ENCODE data around the gene NKTR. TPM values are rescaled to one million over a fixed set of nuclear protein-coding genes. Genes with fewer than 3 reads are reported as not detected.
A peak's percentile ranks its signal among the peaks of the same experiment; 100 is the strongest.

The NKTR gene
- polyA plus RNA-seq, 1 of the 3 experiments (the other 2 are of a cell fraction) = 19.2 TPM

DNA sequence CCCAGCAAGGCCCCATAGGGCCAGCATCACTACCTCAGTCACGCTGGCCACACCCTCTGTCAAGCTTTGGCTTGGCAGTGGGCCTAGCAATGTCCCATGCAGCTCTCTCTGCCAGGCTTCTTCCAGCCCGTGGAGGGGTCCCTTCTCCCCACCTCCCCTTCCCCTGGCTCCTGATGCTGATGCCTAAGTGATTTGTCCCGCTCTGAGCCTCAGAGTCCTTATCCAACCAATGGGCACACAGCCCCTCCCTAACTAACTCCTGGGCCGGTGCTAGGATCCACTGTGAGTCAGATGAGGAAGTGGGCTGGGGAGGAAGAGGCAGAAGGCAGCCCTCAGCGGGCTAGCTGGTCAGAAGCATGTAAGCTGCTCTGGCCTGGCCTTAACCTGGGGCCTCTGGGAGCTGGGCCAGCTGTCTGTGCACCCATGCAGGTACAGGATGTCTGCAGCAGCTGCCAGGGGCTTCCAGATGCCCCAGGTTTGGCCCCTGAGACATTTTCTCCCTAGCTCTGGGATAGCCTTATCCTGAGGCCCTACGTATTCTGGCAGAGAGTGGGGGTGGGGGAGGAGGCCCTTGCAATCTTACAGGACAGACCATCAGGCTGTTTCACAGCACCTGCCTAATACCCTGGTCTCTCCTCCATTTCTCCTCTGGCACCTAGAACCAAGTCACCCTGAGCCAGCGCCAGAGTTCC is 52.3 kb downstream of the NKTR start:
- TF ChIP-seq, protein P1, sequence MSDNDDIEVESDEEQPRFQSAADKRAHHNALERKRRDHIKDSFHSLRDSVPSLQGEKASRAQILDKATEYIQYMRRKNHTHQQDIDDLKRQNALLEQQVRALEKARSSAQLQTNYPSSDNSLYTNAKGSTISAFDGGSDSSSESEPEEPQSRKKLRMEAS (IDR thresholded peaks at IDR 0.05; ENCODE audit: low read depth) = peak; percentile 54
- peak; percentile 92 for TF ChIP-seq POLR2AphosphoS5 (IDR thresholded peaks at IDR 0.05; ENCODE audit: low read depth, low read length)
- peak; percentile 77; the same call in 1 of the 2 replicates for TF ChIP-seq FOSL2 (IDR thresholded peaks at IDR 0.05; ENCODE audit: borderline replicate concordance, low read depth)
- TF ChIP-seq JUND (IDR thresholded peaks at IDR 0.05) = peak; percentile 51
- peak; percentile 42; the same call in 1 of the 2 replicates for TF ChIP-seq TCF12 (IDR thresholded peaks at IDR 0.05)
- TF ChIP-seq ELF1 (IDR thresholded peaks at IDR 0.05) = peak; percentile 87
- no peak for TF ChIP-seq RXRA (IDR thresholded peaks at IDR 0.05; ENCODE audit: borderline replicate concordance, low read depth)
- no peak for TF ChIP-seq PBX3 (IDR thresholded peaks at IDR 0.05)
- peak; percentile 23; the same call in 1 of the 2 replicates for TF ChIP-seq SIN3A (IDR thresholded peaks at IDR 0.05; ENCODE audit: borderline replicate concordance, low read depth, low read length)
- no peak for TF ChIP-seq FOXM1 (IDR thresholded peaks at IDR 0.05; ENCODE audit: low read depth)
- TF ChIP-seq TAF1 (IDR thresholded peaks at IDR 0.05; ENCODE audit: borderline replicate concordance, low read depth, low read length) = peak; percentile 67; the same call in 1 of the 2 replicates
- Histone ChIP-seq H4K20me1 (ENCODE audit: insufficient read depth) (peaks cover 8% of the 10 kb centered on the region; the same call in 1 of the 2 replicates), H3K9ac (peak overlapping the region; percentile 85; the same call in 1 of the 2 replicates), H3K9me3 (no peaks in the 10 kb centered on the region), H3K27ac (ENCODE audit: low read depth in 2 of 2, low read length in 1 of 2) (peak overlapping the region; percentile 83 to 84), H3K4me3 (ENCODE audit: low read depth in 2 of 2, low read length in 1 of 2) (peak overlapping the region; percentile 79 to 91), H3K79me2 (ENCODE audit: insufficient read depth) (peaks cover 60% of the 10 kb centered on the region), H3F3A (replicated peaks; ENCODE audit: insufficient read depth) (peaks cover 31% of the 10 kb centered on the region), H3K9me2 (no peaks in the 10 kb centered on the region), H3K27me3 (ENCODE audit: insufficient read depth) (no peaks in the 10 kb centered on the region), H3K4me2 (peak overlapping the region; percentile 79), H3K36me3 (replicated peaks in 1 of 2; ENCODE audit: control insufficient read depth in 1 of 2, insufficient read depth in 2 of 2, low read length in 1 of 2) (peaks cover 9 to 18% of the 10 kb centered on the region in 2 experiments), H3K4me1 (ENCODE audit: control insufficient read depth in 1 of 2, insufficient read depth in 2 of 2, low read depth in 1 of 2, low read length in 1 of 2) (peaks cover 24 to 42% of the 10 kb centered on the region in 2 experiments), H2AFZ (ENCODE audit: low read depth) (peak overlapping the region; percentile 56; the same call in 1 of the 2 replicates)
- peak; percentile 27 for DNase-seq
- CTCF ChIA-PET = interaction anchor here (0.7 to 2.7 kb wide), 7 partner anchors 16 to 179 kb away, joined by 3 to 12 read pairs (median 4); partner anchors contain the start of gene SEC22C
- 22% methylated on average over 4 of the region's 7 CpGs for WGBS (ENCODE audit: low lambda C conversion rate)
- POLR2A ChIA-PET = interaction anchor here (1.5 kb wide), 1 partner anchor 52 kb away, joined by 3 read pairs; the partner anchor contains the start of gene NKTR

DNA sequence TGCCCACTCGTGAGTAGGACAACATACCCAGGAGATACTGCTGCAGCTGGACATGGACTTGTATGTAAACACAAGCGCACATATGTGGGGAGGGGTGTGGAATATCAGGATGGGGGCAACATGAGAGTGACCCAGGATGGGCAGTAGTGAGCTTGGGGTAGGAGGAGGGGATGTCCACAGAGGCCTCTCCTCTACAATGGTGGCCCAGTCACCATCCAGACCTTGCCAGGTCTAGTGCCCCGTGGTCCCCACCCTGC is 52.7 kb downstream of the NKTR start:
- Histone ChIP-seq H3K36me3 (replicated peaks in 1 of 2; ENCODE audit: control insufficient read depth in 1 of 2, insufficient read depth in 2 of 2, low read length in 1 of 2) (peaks cover 7 to 16% of the 10 kb centered on the region in 2 experiments), H3K4me1 (ENCODE audit: control insufficient read depth in 1 of 2, insufficient read depth in 2 of 2, low read depth in 1 of 2, low read length in 1 of 2) (peaks cover 24 to 42% of the 10 kb centered on the region in 2 experiments), H3K9me3 (no peaks in the 10 kb centered on the region), H2AFZ (ENCODE audit: low read depth) (no peak overlapping the region), H3K79me2 (ENCODE audit: insufficient read depth) (peaks cover 57% of the 10 kb centered on the region), H3K9me2 (no peaks in the 10 kb centered on the region), H3K4me2 (peak overlapping the region; percentile 79), H3K4me3 (ENCODE audit: low read depth in 2 of 2, low read length in 1 of 2) (peak overlapping the region; percentile 79 to 91), H3K27me3 (ENCODE audit: insufficient read depth) (no peaks in the 10 kb centered on the region), H3K9ac (peak overlapping the region; percentile 85; the same call in 1 of the 2 replicates), H4K20me1 (ENCODE audit: insufficient read depth) (peaks cover 8% of the 10 kb centered on the region; the same call in 1 of the 2 replicates), H3F3A (replicated peaks; ENCODE audit: insufficient read depth) (peaks cover 27% of the 10 kb centered on the region), H3K27ac (ENCODE audit: low read depth in 2 of 2, low read length in 1 of 2) (peak overlapping the region; percentile 83 to 84)
- DNase-seq = no peak
- no peak for TF ChIP-seq RFX5 (IDR thresholded peaks at IDR 0.05; ENCODE audit: low read length)
- TF ChIP-seq, protein P2, sequence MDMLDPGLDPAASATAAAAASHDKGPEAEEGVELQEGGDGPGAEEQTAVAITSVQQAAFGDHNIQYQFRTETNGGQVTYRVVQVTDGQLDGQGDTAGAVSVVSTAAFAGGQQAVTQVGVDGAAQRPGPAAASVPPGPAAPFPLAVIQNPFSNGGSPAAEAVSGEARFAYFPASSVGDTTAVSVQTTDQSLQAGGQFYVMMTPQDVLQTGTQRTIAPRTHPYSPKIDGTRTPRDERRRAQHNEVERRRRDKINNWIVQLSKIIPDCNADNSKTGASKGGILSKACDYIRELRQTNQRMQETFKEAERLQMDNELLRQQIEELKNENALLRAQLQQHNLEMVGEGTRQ (IDR thresholded peaks at IDR 0.05; ENCODE audit: borderline replicate concordance, low read depth, low read length) = no peak
- TF ChIP-seq JUND (IDR thresholded peaks at IDR 0.05) = no peak
- TF ChIP-seq SIN3A (IDR thresholded peaks at IDR 0.05; ENCODE audit: borderline replicate concordance, low read depth, low read length) = no peak
- TF ChIP-seq TCF12 (IDR thresholded peaks at IDR 0.05) = no peak
- TF ChIP-seq, protein P1 (IDR thresholded peaks at IDR 0.05; ENCODE audit: low read depth) = no peak
- TF ChIP-seq POLR2AphosphoS5 (IDR thresholded peaks at IDR 0.05; ENCODE audit: low read depth, low read length) = no peak
- TF ChIP-seq, protein P3, sequence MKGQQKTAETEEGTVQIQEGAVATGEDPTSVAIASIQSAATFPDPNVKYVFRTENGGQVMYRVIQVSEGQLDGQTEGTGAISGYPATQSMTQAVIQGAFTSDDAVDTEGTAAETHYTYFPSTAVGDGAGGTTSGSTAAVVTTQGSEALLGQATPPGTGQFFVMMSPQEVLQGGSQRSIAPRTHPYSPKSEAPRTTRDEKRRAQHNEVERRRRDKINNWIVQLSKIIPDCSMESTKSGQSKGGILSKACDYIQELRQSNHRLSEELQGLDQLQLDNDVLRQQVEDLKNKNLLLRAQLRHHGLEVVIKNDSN (IDR thresholded peaks at IDR 0.05; ENCODE audit: borderline replicate concordance, low read depth) = no peak
- WGBS (ENCODE audit: low lambda C conversion rate) = 67% methylated on average over 2 of the region's 3 CpGs
- CTCF ChIA-PET = interaction anchor here (0.7 to 2.7 kb wide), 4 partner anchors 16 to 178 kb away, joined by 3 to 12 read pairs (median 5); no protein-coding TSS in a partner anchor
- POLR2A ChIA-PET = interaction anchor here (1.5 kb wide), 1 partner anchor 53 kb away, joined by 3 read pairs; the partner anchor contains the start of gene NKTR
